Kidney tubule cell (primary cell): ENCODE data around the gene SWSAP1.
"Not testable (repeated sequence)": the region's sequence is repeated elsewhere in the genome, so short reads cannot be mapped to it uniquely, and the experiment has no call there.

ENCODE experiments used
- DNase-seq: peaks from one replicate; pipeline ENCODE4 v3.0.0-alpha.2; 2018; ENCODE audit warnings: low spot score

The SWSAP1 gene

DNA sequence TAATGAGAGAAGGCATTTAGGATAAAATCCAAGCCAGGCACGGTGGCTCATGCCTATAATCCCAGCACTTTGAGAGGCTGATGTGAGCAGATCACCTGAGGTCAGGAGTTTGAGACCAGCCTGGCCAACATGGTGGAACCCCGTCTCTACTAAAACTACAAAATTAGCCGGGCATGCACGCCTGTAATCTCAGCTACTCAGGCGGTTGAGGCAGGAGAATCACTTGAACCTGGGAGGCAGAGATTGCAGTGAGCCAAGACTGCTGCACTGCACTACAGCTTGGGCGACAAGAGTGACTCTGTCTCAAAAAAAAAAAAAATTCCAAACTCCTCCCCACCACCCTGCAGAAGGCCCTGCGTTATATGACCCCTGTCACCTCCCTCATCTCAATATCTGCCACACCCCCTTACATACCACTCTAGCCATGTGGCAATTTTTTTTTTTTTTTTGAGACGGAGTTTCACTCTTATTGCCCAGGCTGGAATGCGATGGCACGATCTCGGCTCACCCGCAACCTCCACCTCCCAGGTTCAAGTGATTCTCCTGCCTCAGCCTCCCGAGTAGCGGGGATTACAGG lies 4.9 kb downstream of the SWSAP1 start:
- not testable (repeated sequence) for DNase-seq

DNA sequence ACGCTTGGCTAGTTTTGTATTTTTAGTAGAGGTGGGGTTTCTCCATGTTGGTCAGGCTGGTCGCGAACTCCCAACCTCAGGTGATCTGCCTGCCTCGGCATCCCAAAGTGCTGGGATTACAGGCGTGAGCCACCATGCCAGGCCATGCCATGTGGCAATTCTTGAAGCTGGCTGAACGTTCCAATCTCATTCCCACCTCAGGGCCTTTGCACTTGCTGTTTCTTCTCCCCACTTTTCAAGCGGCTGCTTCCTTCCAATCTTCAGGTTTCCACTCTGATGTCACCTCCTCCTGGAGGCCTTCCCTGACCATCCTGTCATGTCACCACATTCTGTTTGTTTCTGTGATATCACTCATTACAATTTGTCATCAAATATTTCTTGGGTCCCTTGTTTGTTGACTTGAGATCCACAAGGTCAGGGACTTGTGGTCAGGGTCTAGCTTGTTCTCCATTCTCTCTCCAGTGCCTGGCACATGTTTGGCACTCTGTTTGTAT lies 5.4 kb downstream of the SWSAP1 start:
- no peak for DNase-seq

DNA sequence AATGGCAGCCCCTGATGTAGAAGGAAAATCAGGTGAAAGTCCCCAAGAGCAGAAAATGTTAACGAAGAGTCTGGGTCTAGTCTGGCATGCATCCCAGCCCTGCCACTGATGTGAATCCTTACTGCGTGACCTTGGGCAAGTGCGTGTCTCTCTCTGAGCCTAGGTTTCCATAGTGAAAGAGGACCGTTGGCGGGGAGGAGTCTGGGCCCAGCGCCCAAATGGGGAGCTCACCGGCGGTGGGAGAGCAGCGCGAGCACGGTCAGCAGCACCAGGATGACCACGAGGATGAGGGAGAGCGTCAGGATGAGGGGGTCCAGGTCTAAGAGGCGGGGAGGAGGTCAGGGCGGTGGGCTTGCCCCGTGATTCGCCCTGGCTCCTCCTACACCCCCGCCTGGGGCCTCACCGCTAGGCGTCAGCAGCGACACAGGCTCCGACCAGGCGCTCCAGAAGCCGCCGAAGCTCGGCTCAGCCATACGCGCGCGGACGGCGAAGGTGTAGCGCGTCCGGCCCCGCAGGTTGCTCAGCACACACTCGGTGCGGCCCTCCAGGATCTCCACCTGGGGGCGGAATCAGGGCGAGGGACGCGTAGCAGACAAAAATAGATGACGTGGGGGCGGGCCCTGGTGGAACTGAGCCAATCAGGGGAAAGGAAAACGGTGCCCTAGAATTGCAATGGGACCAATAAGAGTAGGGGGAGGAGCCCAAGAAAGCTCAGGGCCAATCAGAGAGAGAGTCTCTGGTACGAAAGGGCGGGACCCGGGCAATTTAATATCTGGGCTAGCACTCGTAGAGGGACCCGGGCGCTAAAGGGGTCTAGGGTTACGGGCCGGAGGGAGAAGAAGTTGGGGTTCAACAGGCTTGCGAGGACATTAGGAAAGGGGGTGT lies 6.4 kb downstream of the SWSAP1 start:
- DNase-seq = peak; percentile 98

DNA sequence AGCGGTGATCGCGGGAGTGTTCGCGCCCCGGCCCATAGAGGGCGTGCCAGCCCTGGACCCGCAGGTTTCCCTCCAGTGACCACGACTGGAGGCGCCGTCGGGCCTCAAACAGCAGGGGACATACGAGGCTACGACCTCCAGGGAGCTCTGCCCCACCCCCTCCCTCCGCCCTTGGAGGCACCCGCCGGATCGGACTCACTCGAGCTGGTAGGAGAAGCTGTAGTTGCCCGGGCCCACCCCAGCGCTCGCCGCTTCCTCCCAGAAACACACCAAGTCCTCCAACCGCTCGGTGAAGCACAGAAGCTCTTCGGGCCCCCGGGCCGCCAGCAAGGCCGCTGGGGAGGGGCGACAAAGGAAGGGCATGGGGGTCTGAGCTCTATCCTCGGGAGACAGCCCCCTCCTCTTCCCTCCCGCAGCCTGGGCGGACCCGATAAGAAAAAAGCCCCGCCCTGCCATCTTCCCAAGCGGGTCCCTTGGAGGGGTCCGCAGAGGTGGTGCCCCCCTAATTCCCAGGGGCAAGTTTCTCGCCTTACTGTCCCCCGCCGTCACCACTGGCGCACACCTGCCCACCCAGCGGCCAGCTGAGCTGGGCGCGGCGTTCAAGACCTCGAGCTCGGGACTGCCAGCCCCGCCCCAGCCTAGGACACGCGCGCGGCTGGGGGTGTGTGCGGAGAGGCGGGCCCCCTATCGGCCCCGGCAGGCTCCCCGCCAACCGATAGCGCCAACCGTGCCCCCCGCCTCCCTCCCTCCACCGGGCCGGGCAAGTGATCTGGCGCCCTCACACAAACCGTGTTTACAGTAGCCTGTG lies 8.6 kb downstream of the SWSAP1 start:
- DNase-seq = peak; percentile 48

DNA sequence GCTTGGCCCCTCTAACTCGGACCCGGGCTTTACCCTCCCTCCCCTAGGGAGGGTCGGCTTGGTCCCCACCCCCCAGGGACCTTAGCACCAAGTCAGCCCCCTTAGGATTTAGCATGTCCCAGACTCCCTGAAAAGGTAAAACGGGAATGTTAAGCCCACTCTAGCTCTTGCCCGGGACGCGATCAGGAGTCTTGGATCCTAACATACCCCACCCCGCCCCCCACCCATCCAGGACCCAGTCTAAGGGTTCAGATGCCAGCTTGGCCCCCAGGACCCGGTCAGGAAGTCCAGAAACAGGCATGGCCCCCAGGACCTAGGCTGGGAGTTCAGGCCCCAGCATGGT lies 9.2 kb downstream of the SWSAP1 start:
- DNase-seq = no peak

DNA sequence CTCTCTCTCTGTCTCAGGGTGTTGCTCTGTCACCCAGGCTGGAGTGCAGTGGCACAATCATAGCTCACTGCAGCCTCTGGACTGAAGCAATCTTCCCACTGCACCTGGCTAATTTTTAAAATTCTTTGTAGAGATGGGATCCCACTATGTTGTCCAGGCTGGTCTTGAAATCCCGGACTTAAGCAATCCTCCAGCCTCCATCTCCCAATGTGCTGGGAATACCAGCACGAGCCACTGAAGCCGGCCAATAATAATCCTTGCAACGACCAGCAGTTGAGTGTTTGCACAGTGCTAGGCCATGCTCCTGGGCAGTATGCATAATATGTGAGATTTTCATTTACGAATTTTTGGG lies 10.3 kb downstream of the SWSAP1 start:
- DNase-seq = no peak

DNA sequence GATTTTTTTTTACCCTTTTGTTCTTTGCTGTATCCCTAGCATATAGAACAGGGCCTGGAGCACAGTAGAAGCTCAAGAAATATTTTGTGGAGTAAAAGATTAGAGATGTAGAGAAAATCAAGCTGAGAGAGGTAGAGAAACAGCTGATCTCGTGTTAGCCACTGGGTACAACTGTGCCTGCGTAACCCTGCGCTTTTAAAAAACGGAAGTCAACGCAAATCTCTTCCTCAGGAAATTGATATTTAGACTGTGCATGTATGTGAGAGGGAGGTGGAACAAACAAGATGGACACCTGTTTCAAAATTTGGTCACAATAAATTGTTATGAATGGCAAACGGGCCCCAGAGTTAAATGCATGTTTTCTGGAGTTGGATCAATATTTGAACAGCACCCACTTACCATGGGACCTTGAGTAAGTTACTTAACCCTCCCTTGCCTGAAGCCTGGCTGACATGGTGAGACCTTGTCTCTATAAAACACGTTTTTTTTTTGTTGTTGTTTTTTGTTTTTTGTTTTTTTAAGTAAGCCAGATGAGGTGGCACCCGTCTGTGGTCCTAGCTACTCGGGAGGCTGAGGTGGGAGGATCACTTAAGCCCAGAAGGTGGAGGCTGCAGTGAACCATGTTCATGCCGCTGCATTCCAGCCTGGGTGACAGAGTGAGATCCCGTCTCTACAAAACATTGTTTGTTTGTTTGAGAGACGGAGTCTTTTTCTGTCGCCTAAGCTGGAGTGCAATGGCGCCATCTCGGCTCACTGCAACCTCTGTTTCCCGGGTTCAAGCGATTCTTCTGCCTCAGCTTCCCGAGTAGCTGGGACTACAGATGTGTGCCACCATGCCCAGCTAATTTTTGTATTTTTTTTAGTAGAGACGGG lies 12.9 kb downstream of the SWSAP1 start:
- no peak for DNase-seq

DNA sequence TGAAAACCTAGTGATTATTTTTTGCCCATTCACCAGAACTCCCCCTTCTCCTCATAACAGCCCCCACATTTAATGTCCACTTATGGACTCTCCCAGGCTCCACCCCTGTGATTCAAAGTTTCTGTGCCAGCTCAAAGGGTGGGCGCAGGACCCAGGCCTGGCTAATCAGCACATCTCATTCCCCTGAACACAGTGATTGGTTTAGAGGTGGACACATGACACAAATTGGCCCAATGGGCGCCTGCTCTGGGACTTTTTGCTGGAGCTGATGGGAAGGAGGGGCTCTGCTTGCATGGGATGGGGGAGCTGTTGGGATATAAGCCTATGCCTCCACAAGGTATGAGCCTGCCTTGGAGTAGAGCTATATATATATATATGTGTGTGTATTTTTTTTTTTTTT lies 15.9 kb downstream of the SWSAP1 start:
- no peak for DNase-seq

DNA sequence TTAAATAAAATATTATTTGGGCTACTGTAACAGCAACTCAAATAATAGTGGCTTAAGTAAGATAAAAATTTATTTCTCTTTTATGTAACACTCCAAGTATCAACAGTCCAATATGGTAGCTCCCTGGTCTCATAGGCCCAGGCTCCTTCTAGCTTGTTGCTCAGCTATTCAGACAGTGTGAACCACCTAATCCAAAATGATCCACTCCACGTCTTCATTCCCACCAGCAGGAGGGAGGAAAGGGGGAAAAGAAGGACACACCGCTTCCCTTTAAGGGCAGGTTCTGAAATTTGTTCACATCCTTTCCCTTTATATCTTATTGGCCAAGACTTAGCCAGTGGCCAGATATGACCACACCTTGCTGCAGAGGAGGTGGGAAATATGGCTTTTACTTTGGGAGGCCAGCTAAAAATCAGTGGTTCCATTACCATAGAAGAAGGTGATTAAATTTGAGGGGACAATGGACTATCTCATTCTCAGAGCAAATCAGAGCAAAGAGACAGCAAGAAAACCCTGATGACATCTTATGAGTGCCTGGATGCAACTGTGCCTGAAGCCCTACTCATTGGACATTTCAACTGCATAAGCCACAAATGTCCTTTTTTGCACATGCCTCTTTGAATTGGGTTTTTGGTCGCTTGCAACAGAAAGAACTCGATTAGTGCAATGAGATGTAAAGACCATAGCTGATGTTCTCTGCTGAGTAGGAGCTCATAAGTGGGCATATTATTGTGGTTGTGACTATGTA lies 16.6 kb downstream of the SWSAP1 start:
- DNase-seq = no peak

DNA sequence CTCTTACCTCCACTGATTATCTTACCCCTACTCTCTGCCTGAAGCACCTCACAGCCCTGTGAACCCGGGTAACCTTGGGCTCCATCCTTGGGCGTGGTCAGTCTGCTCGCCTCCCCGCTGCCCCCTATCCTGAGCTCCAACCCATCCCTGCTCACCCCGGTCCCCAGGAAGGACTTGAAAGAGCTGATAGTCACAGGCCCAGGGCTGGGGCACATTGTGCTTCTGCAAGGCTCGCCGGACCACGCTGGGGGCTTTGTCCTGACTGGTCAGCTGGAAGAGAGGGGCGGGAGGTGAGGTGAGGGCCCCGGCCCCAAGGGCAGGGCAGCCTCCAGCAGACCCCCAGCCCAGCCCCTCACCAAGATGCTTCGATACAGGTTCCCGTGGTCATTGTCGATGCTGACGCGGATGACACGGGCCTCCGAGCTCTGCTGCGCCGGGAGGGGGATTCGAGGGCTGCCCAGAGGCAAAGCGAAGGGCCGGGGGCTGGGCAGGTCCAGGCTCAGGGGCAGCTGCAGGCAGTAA lies 22.7 kb downstream of the SWSAP1 start:
- DNase-seq = no peak

DNA sequence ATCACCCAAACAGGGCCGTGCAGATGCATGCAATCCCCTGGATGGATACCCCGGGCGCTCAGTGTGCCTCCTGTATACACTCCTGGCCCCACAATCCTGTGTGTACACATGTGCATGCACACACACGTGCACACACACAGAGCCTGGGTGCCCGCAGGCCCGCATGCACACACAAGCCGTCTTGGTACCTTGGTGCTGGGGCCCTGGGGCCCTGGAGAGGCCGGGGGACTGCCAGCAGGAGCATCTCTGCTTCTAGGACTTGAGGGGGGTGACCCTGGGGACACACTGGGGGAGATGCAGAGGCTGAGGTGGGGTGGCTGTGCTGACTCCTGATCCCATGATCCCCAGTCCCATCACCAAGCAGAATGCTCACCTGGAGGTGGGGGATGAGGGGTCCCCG lies 25.2 kb downstream of the SWSAP1 start:
- DNase-seq = no peak

DNA sequence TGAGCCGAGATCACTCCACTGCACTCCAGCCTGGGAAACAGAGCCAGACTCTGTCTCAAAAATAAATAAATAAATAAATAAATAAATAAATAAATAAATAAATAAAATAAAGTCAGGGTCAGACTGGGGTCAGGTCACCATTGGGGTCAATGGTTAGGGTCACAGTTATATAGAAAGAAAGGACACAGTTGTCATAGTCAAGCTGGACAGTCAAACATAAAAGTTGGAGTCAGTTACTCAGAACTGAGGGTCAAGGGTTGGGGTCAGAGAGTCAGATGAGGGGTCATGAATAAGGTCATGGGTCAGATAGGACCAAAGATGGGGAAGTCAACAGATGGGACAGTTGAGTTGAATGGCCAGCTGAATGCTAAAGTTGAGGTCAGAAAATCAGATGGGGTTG lies 26.3 kb downstream of the SWSAP1 start:
- no peak for DNase-seq

DNA sequence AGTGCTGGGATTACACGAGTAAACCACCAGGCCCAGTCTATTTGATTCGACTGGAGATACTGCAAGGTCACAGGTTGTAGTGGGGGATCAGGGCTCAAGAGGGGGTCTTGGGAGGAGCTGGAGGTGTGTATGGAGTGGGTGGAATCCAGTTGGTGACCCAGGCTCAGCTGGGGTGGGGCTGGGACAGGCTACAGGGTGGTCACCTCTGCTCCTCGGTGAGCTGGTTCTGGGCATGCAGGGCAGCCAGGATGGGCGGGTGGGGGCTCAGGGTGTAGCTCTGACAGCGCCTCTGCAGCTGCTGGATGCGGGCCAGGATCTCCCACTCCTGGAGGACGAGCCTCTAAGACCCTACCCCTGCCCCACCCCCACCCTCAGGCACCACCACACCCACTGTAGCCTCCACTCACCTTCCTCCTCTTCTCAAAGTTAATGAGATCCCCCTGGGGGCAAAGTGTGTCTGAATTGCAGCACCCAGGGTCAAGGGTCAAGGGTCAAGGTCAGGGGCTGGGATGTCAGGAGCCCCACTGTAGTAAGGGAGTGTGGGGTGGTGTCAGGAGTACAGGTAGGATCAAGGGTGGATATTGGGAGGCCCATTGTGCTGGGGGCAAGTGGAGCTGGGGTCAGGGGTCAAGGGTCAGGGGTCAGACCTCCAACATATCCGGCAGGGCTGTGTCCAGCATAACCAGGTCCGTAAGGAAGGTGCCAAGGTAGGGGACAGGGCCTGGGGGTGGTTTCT lies 27.5 kb downstream of the SWSAP1 start:
- DNase-seq = no peak

DNA sequence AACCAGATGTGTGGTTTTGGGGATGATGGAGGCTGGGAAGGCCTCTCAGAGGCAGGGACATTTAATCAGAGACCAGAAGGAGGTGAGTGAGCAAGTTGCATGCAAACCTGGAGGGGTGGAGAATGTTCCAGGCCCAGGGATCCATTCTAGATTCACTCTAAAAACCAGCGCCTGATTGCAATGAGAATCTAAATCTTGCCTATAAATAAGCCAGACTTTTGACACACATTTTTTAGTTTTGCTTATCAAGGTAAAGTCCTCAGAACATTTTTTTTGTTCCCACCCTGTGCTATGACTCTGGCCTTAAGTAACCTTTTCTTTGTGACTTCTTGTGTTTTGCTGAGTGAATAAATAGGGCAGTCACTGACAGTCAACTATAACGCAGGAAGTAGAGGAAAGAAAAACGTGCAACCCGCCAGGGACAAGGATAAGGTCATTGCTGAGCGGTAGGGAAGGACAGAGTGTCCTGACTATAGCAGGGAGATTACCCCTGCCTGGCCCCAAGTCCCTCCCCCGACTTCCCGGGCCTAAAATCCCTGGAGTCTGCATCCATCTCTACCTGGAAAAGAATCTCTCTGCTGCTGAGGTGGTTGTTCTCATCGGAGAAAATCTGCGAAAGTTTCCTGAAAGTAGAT lies 30.2 kb downstream of the SWSAP1 start:
- no peak for DNase-seq

DNA sequence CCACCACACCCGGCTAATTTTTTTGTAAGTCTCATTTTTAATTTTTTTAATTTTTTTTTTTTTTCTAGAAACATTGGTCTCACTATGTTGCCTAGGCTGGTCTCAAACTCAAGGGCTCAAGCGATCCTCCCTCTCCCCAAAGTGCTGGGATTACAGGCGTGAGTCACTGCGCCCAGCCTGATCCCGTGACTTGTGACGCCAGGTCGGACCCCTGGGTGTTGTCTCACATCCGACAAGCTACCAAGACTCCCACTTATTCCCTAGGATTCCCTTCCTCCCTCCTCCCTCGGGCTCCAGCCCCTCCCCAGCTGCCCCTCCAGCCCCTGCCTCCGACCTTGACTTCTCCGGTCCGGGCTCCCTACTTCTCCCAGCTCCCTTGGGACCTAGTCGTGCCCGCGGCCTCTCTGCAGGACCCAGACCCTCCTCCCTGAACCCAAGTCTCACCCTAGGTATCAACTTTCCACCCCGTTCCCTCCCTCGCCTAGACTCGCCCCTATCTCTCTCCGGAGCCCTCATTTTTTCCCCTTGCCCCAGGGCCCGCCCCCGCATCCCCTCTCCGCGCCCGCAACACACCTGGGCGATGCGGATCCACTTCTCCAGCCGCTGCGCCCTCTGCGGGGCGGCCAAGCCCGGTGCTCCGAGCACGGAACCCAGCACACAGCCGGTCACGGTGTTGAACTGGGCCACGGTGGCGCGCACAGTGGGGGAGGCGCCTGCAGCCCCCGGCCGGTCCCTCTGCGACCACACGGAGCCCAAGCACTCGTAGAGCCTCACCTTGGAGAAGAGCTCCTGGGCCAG lies 31.6 kb downstream of the SWSAP1 start:
- no peak for DNase-seq

DNA sequence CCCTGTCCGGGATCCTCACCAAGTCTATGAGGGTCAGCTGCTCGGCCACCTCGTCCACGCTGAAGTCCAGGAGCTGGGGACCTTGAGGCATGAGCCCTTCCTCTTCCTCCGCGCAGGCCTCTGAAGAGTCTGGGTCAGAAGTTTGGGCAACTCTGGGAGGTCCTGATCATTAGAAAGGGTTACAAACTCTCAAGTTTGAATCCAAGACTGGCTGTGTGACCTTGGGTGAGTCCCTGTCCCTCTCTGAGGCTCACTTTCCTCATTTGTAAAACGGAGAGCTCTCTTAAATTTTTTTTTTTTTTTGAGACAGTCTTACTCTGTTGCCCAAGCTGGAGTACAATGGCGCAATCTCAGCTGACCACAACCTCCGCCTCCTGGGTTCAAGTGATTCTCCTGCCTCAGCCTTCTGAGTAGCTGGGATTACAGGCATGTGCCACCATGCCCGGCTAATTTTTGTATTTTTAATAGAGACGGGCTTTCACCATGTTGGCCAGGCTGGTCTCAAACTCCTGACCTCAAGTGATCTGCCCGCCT lies 32.3 kb downstream of the SWSAP1 start:
- not testable (repeated sequence) for DNase-seq

DNA sequence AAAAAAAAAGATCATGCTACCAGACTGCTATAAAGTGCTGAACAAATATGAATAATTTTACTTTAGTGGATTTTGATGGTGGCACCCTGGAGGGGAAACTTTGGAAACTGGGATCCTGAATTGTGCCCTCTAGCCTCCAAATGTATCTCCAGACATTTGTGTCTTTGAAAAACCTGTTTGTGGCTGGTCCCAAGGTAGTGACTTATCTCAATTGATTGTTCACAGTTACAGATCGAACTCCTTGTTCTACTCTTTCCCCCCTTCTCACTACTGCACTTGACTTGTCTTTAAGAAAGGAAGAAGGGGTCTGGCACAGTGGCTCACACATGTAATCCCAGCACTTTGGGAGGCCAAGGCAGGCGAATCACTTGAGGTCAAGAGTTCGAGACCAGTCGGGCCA lies 34.1 kb downstream of the SWSAP1 start:
- DNase-seq = no peak

DNA sequence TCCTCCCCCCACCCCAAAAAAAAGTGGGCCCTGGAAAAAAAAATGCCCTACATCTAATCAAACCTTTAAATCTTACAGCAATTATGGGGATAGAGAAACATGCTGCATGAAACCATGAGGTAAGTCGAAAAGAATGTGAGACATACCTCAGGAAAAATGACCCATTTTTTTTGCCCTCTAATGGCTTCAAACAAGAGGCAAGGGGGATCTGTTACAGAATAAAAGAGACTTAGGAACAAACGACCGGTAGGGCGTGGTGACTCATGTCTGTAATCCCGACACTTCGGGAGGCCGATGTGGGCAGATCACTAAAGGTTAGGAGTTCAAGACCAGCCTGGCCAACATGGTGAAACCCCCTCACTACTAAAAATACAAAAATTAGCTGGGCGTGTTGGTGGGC lies 36.2 kb downstream of the SWSAP1 start:
- peak; percentile 83 for DNase-seq

DNA sequence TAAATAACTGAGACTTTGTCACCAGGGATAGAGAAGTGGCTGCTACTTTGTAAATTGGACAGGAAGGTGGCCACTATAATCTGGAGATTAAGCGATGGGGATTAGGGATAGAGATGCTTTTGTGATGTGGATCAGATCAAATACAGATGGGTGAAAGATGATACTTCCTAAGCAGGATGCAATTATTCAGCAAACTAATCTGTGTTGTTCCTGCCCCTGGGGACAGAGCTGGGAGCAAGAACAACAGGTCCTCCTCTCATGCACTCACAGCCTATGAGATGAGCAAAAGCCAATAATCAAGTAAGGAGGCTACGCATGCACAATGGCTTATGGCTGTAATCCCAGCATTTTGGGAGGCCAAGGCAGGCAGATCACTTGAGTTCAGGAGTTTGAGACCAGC lies 40.1 kb downstream of the SWSAP1 start:
- DNase-seq = no peak
